HL-60/S4 treated with retinoic acid at 250 ng/mL for 4 days and 3 days (cell line): Measurements from ENCODE around the gene USP17L12.
"Not testable (repeated sequence)": the region's sequence is repeated elsewhere in the genome, so short reads cannot be mapped to it uniquely, and the experiment has no call there.

Experiments
- in situ Hi-C: fragments of 300-500 bp; cut with MboI; formaldehyde crosslinking; loops from 2 replicates; pipeline ENCODE4 v1.7.0; 2022; ENCODE audit warnings: low sequenced_read_pairs

Gene USP17L12, protein sequence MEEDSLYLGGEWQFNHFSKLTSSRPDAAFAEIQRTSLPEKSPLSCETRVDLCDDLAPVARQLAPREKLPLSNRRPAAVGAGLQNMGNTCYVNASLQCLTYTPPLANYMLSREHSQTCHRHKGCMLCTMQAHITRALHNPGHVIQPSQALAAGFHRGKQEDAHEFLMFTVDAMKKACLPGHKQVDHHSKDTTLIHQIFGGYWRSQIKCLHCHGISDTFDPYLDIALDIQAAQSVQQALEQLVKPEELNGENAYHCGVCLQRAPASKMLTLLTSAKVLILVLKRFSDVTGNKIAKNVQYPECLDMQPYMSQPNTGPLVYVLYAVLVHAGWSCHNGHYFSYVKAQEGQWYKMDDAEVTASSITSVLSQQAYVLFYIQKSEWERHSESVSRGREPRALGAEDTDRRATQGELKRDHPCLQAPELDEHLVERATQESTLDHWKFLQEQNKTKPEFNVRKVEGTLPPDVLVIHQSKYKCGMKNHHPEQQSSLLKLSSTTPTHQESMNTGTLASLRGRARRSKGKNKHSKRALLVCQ

GRCh38 chr4:9219852-9220251, at the start of gene USP17L12:
USP17L12 (plus strand) TSS chr4:9220152; CDS start chr4:9220152, 0 bp downstream.
- in situ Hi-C loops = not testable (repeated sequence)

- in situ Hi-C loops = not testable (repeated sequence)
These were observed 9.6 kb upstream of the USP17L12 start, which contains the start of gene USP17L10 for GRCh38 chr4:9210357-9210756. USP17L10 (plus strand) TSS chr4:9210657; CDS start chr4:9210657, 0 bp downstream.

- in situ Hi-C loops = not testable (repeated sequence)
These were observed 5.3 kb upstream of the USP17L12 start for GRCh38 chr4:9214701-9215100.

DNA sequence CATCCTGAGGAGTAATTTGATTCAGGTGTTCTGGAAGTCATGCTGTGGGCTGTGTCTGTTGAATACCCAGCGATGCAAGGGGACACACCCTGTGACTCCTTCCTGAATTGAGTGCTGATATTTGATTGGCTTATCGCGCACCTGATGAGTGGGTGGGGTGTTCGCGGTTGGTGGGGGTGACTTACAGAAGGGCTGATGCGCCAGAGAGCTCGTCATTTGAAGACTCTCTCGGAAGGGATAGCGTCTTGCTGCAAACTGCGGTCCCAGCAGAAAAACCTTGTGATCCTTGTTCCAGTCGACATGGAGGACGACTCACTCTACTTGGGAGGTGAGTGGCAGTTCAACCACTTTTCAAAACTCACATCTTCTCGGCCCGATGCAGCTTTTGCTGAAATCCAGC, 4.8 kb upstream of the USP17L12 start, which contains the start of gene USP17L11:
Gene USP17L11 (plus strand): TSS at position 301 of the 400 bp plus-strand sequence. CDS start 0 bp downstream, at position 301.
- in situ Hi-C loops = not testable (repeated sequence)

- in situ Hi-C loops = not testable (repeated sequence)
These were observed 4.6 kb downstream of the USP17L12 start, which contains the start of gene USP17L13 for GRCh38 chr4:9224596-9224995. USP17L13 (plus strand) TSS chr4:9224896; CDS start chr4:9224896, 0 bp downstream.

- in situ Hi-C loops = not testable (repeated sequence)
These were observed 10.3 kb downstream of the USP17L12 start for GRCh38 chr4:9230249-9230648.

GRCh38 chr4:9234085-9234484, 14.1 kb downstream of the USP17L12 start, which contains the start of gene USP17L15:
USP17L15 (plus strand) TSS chr4:9234385; CDS start chr4:9234385, 0 bp downstream.
- in situ Hi-C loops = not testable (repeated sequence)

DNA sequence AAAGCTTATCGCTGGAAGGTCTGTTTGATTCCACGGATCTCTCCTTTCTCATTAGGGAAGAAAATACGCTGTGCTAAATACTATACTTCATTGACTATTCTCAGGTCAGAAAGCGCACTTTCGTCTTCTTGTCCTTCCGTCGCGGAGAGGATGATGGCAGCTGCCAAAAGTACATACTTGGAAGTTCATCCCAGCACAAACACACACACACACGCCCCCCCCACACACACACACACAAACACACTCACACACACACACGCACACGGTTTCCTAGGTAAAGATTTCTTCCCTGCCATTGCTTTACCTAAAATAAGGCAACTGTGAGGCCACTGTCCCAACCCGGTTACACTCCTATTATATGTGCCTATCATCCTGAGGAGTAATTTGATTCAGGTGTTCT, 18.5 kb downstream of the USP17L12 start:
- in situ Hi-C loops = not testable (repeated sequence)

GRCh38 chr4:9243579-9243978, 23.6 kb downstream of the USP17L12 start, which contains the start of gene USP17L17:
USP17L17 (plus strand) TSS chr4:9243879; CDS start chr4:9243879, 0 bp downstream.
- in situ Hi-C loops = not testable (repeated sequence)

DNA sequence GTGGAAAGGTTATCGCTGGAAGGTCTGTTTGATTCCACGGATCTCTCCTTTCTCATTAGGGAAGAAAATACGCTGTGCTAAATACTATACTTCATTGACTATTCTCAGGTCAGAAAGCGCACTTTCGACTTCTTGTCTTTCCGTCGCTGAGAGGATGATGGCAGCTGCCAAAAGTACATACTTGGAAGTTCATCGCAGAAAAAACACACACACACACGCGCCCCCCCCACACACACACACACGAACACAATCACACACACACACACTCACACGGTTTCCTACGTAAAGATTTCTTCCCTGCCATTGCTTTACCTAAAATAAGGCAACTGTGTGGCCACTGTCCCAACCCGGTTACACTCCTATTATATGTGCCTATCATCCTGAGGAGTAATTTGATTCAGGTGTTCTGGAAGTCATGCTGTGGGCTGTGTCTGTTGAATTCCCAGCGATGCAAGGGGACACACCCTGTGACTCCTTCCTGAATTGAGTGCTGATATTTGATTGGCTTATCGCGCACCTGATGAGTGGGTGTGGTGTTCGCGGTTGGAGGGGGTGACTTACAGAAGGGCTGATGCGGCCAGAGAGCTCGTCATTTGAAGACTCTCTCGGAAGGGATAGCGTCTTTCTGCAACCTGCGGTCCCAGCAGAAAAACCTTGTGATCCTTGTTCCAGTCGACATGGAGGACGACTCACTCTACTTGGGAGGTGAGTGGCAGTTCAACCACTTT, 28.2 kb downstream of the USP17L12 start, which contains the start of gene USP17L18:
Gene USP17L18 (plus strand): TSS at position 678 of the 728 bp plus-strand sequence. CDS start 0 bp downstream, at position 678.
- in situ Hi-C loops = not testable (repeated sequence)

DNA sequence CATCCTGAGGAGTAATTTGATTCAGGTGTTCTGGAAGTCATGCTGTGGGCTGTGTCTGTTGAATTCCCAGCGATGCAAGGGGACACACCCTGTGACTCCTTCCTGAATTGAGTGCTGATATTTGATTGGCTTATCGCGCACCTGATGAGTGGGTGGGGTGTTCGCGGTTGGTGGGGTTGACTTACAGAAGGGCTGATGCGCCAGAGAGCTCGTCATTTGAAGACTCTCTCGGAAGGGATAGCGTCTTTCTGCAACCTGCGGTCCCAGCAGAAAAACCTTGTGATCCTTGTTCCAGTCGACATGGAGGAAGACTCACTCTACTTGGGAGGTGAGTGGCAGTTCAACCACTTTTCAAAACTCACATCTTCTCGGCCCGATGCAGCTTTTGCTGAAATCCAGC, 33.1 kb downstream of the USP17L12 start, which contains the start of gene USP17L19:
Gene USP17L19 (plus strand): TSS at position 301 of the 400 bp plus-strand sequence. CDS start 0 bp downstream, at position 301.
- in situ Hi-C loops = not testable (repeated sequence)

GRCh38 chr4:9257824-9258223, 37.9 kb downstream of the USP17L12 start, which contains the start of gene USP17L20:
USP17L20 (plus strand) TSS chr4:9258124; CDS start chr4:9258124, 0 bp downstream.
- in situ Hi-C loops = not testable (repeated sequence)

DNA sequence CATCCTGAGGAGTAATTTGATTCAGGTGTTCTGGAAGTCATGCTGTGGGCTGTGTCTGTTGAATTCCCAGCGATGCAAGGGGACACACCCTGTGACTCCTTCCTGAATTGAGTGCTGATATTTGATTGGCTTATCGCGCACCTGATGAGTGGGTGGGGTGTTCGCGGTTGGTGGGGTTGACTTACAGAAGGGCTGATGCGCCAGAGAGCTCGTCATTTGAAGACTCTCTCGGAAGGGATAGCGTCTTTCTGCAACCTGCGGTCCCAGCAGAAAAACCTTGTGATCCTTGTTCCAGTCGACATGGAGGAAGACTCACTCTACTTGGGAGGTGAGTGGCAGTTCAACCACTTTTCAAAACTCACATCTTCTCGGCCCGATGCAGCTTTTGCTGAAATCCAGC, 42.6 kb downstream of the USP17L12 start, which contains the start of gene USP17L21:
Gene USP17L21 (plus strand): TSS at position 301 of the 400 bp plus-strand sequence. CDS start 0 bp downstream, at position 301.
- in situ Hi-C loops = not testable (repeated sequence)

- in situ Hi-C loops = not testable (repeated sequence)
These were observed 47.4 kb downstream of the USP17L12 start, which contains the start of gene USP17L22 for GRCh38 chr4:9267319-9267718. USP17L22 (plus strand) TSS chr4:9267619; CDS start chr4:9267619, 0 bp downstream.
